ENCODE results near the gene RAB39A.

Gene RAB39A

DNA sequence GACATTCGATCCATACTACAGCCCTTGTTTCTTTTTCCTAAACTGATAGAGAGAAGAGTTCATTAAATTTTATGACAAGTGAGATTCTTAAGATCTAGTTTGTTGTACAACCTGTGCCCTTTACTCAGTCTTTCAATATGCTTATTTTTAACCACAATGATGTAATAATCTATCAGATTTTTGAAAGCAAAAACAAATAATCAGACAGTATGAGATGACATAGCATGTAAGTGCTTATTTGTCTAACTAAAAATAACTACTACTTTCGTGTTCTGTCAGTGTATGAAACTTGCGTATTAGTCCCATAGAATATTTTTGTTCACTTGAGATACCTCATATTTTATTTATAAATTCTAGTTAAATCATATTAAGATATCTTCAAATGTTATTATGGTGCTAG lies 33.2 kb downstream of the RAB39A start:
- DNase-seq (ENCODE audit: low read depth in 2 of 2, low spot score in 1 of 2) = no peak

DNA sequence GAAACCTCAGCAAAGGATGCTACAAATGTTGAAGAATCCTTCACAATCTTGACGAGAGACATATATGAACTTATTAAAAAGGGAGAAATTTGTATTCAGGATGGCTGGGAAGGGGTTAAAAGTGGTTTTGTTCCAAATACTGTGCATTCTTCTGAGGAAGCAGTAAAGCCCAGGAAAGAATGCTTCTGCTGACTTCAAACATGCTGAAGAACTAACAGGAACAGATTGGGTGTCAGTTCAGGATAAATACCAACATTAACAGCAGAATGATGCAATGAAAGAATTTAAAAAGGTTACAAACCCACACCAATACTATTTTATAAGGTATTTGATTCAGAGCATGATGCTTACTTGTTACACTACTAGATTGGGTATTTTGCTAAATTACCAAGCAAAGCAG lies 33.9 kb downstream of the RAB39A start:
- DNase-seq (ENCODE audit: low read depth in 2 of 2, low spot score in 1 of 2) = no peak

DNA sequence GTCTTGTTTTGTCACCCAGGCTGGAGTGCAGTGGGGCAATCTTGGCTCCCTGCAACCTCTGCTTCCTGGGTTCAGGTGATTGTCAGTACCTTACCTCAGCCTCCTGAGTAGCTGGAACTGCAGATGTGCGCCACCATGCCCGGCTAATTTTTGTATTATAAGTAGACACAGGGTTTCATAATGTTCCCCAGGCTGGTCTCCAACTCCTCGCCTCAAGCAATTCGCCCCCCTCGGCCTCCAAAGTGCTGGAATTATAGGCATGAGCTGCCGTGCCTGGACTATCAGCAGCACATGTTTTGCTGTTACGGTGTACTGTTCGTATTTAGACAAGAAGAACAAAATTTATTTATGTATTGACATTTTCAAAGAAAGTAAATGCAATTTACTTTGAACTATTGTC lies 34.8 kb downstream of the RAB39A start:
- DNase-seq (ENCODE audit: low read depth in 2 of 2, low spot score in 1 of 2) = no peak

DNA sequence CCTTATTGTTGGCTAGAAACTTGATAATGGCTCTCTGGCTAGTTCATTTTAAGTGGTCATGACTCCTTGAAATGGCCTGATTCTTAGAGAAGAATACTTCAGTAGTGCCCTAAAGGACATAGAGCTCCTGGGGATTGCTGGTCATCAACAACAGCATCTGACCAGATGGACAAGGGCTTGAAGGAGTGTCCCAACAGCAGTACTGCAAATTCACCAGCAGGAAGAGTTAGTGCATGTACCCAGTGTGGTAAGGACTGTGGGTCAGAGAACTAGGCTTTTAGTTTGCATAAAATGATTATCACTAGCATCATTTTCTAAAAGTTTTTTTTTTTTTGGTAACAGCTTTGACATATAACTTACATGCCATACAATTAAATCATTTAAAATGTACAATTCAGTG lies 41.0 kb downstream of the RAB39A start:
- no peak for DNase-seq (ENCODE audit: low read depth in 2 of 2, low spot score in 1 of 2)

- DNase-seq (ENCODE audit: low read depth in 2 of 2, low spot score in 1 of 2) = no peak
Measured at GRCh38 chr11:107970049-107970448, 41.8 kb downstream of the RAB39A start.

DNA sequence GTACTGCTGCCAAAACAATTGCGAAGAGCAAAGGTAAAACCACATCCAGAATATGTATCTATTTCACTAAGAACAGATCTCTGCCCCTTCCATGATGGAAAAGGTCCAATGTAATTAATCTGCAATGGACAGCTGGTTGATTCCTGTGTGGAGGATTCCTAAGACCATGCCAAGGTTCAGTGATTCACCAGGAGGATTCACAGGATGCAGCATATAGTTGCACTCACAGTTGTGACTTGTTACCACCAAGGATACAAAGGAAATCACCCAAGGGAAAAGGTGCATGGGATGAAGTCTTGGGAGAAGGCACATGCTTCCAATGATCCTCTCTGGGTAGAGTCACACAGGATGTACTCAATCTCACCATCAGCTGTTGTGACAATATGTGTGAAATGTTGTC lies 45.4 kb downstream of the RAB39A start:
- no peak for DNase-seq (ENCODE audit: low read depth in 2 of 2, low spot score in 1 of 2)

DNA sequence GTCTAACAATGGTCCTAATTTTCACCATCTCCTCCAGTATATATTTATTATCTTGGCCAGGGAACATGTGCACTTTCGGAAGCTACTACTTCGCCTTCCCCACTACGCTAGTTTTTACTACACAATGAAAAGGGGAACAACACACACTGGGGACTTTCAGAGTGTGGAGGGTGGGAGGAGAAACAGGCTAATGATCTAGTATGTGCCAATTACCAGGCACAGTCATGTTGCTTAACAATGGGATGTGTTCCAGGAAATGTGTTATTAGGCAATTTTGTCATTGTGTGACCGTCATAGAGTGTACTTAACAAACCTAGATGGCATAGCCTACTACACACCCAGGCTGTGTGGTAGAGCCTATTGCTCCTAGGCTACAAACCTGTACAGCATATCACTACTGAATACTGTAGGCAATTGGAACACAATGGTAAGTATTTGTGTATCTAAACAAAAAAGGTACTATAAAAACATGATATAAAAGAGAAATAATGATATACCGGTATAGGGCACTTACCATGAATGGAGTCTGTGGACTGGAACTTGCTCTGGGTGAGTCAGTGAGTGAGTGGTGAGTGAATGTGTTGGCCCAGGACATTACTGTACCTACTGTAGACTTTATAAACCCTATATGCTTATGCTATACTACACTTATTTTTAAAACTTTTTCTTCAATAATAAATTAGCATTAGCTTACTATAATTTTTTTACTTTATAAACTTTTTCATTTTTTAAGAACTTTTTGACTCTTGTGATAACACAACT lies 60.3 kb downstream of the RAB39A start:
- DNase-seq (ENCODE audit: low read depth in 2 of 2, low spot score in 1 of 2) = no peak

DNA sequence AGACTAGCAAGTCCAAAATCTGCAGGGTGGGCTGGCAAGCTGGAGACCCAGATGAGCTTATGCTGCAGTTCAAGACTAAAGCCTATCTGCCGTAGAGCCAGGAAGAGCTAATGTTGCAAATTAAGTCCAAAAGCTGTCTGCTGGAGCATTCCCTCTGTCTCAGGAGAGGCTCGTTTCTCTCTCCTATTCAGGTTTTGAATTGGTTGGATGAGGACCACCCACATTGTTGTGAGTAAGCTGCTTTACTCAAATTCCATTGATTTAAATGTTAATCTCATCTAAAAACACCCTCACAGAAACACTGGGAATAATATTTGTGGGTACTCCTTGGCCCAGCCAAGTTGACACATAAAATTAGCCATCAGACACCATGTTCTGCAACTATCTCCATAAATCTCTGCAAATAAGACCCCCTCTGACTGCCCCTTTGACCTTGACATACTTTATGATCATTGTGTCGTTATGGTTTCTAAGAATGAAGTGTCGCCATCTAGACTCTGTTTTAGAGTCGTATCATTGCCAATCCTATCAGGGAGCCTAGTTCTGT lies 63.7 kb downstream of the RAB39A start:
- DNase-seq (ENCODE audit: low read depth in 2 of 2, low spot score in 1 of 2) = no peak

GRCh38 chr11:107996006-107996776 lies 67.9 kb downstream of the RAB39A start:
- DNase-seq (ENCODE audit: low read depth in 2 of 2, low spot score in 1 of 2) = no peak

GRCh38 chr11:107998761-107999160 lies 70.5 kb downstream of the RAB39A start:
- DNase-seq (ENCODE audit: low read depth in 2 of 2, low spot score in 1 of 2) = no peak

DNA sequence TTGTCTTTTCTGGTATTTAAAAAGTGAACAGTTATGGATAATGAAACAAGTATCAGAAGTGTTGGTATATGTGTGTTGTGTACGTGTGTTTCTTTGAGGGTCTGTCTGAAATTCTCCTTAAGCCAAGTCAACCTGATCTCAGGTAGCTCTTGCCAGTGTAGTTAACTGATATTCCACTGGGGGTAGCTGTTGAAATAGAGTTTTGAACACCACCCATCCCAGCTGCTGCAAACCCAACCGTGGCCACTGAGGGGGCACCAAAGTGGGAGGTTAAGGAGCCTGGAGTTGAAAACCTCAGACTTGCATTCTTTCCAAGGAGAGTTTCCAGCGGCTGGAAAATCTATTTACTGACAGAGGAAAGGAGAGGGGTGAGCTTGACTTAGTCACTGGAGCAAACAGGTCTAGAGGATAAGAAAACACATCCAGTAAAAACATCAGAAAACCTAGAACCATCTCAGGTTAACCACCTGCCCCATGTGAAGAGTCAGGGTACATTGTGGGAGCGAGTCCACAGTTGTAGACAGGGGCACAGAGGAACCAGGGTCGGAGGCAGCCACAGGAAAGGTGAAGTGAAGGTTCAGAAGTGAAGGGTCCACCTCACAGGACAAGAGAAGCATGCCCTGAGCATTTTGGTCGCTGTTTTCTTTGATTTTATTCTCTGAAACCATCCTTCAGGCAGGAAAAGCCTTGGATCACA lies 71.7 kb downstream of the RAB39A start:
- DNase-seq (ENCODE audit: low read depth in 2 of 2, low spot score in 1 of 2) = no peak

DNA sequence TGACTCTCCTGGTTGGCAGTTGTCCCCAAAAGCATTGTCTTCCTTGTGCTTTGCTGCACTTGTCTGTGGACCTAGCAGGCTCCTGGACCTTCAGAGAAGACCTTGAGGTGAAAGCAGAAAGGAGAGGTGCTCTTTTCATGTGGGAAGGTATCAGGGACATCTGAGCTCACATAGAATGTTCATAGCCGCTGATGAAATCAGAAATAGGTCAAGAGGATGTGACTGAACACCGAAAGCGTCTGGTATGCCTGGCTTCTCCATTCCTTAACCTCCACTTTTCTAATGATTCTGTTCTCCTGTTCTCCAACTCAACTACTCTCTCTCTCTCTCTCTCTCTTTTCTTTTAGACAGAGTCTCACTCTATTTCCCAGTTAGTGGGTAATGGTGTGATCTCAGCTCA lies 74.2 kb downstream of the RAB39A start:
- DNase-seq (ENCODE audit: low read depth in 2 of 2, low spot score in 1 of 2) = no peak

DNA sequence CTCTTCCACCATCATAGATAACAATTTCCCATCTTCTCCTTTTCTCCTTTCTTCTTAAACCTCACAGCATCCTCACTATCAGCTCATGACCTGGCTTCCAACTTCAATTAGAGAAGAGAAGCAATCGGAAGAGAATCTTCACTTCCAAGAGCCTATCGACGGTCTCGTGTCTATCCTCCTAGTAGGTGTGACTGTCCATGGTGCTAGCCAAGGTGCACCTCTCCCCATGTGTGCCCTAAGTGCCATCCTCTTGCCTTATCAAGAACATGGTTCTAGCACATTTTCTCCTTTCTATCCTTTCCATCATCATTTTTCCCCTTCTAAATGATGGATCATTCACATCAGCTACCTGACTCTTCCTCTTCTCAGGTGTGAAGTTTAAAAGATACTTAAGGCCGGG lies 75.4 kb downstream of the RAB39A start:
- DNase-seq (ENCODE audit: low read depth in 2 of 2, low spot score in 1 of 2) = no peak

- no peak for DNase-seq (ENCODE audit: low read depth in 2 of 2, low spot score in 1 of 2)
Measured at GRCh38 chr11:108007819-108008218, 79.6 kb downstream of the RAB39A start.

DNA sequence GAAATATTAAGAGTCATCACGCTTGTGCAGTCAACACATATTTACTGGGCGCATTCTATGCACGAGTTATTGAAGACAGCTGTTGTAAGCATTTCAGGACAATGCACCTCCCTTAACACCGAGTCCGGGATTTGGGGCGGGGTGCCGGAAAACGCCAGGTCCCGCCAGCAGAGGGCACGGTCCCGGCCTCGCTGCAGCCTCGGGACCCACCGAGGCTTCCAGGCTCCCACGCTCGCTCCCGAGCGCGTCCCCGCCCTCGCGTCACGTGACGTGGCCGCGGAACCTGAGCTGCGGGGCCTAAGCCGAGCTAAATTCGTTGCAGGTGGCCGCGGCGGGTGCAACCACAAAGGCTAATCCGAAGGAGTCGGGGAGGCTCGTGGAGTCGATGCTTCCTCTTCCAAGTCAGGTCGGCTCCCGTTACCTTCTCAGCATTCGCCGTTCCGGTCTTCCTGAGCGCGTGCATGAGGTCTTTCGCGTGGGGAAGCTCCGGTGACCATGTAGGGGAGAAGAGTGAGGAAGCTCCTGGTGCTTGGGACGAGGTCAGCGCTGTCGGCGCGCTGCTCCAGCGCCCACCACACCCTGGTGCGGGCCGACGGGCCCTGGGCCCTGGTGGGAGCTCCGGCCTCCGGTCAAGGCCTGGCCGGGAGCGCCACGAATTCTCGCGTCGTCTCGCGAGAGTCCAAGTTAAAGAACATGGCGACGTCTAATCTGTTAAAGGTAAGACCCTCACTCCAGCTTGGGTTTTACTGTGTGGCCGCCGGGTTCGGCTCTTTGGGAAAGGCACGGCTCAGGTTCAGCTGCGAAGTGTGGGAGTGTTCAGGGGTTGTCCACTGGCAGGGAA lies 80.6 kb downstream of the RAB39A start, which contains the start of gene CUL5:
Gene CUL5 (plus strand): TSS at position 243 of the 841 bp plus-strand sequence. CDS start 451 bp downstream, at position 694.
- peak; percentile 73 to 76 for DNase-seq (ENCODE audit: low read depth in 2 of 2, low spot score in 1 of 2)

DNA sequence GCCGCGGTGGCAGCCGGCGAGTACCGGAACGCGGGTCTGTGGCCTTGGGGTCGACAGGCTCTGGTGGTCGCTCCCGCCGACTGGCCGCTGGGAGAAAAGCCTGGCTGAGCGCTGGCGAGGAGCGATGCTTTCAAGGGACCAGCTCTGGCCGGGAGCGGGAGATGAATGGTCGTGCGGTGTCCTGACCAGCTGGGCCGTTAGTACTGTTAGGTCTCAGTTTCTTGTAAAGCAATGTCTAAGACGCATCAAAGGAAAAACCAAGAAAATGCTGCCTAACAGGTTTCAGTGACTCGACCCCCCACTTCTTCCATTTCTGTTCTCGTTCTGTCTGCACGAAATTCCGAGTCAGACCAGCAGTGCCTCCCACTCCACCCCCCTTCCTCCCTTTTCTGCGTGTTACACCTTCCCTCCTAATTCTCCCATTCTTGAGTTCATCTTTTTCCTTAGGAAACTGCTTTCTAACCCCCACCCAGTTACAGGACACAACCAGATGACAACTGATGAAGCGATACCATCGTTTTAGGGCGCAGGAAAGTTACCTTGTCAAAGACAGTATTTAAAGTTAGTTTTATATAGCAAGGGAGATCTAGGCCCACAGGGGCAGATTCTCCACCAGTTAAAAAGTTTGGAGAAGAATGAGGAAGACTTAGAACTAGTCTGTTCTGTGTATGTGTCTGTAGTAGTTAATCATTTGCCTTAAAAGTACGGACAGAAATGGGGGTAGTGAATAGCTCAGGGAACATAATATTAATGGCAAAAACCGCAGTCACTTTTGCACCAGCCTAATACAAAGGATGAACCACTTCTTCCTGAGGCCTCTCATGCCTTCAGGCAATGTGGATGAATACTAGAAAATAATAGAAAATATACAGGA lies 81.5 kb downstream of the RAB39A start:
- no peak for DNase-seq (ENCODE audit: low read depth in 2 of 2, low spot score in 1 of 2)

GRCh38 chr11:108012139-108012725 lies 84.0 kb downstream of the RAB39A start:
- no peak for DNase-seq (ENCODE audit: low read depth in 2 of 2, low spot score in 1 of 2)

Data from stimulated activated CD8-positive, alpha-beta memory T cell treated with anti-CD3 and anti-CD28 coated beads, Interleukin-4, amount 100 ng/mL, for 4 hours (primary cell).